Left forelimb (tissue), 1 donor: ENCODE measurements around the gene BFAR.
"Not testable (repeated sequence)": the region's sequence is repeated elsewhere in the genome, so short reads cannot be mapped to it uniquely, and the experiment has no call there.

Source experiments
- DNase-seq: peaks from one replicate; pipeline ENCODE4 v3.0.0-alpha.2; 2018; ENCODE audit warnings: low spot score

The BFAR gene

DNA sequence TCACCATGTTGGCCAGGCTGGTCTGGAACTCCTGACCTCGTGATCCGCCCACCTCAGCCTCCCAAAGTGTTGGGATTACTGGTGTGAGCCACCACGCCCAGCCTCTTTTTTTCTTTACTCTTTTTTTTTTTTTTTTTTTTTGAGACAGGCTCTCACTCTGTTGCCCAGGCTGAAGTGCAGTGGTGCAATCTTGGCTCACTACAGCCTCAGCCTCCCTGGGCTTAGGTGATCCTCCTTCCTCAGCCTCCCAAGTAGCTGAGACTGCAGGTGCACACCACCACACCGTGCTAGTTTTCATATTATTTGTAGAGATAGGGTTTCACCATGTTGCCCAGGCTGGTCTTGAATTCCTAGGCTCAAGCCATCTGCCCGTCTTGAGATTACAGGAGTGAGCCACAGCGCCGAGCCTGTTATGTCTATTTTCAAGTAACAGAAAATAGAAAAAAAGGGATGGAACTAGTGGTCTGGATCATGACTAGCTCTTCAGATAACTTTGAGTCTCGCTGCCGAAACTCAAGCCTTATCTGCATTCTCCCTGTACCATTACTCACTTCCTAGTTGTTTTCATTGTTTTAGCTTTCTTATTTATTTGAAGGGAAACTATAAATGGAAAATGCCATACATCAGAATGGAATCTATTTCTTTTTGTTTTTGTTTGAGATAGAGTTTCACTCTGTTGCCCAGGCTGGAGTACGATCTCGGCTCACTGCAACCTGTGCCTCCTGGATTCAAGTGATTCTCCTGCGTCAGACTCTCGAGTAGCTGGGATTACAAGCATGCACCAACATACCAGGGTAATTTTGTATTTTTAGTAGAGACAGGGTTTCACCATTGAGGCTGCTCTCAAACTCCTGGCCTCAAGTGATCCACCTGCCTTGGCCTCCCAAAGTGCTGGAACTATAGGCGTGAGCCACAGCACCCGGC lies 53.4 kb downstream of the BFAR start:
- DNase-seq, result not testable (repeated sequence)

- DNase-seq, result not testable (repeated sequence)
Observed at GRCh38 chr16:14694129-14694528, 61.4 kb downstream of the BFAR start, which contains the start of gene PLA2G10. Gene PLA2G10 (minus strand): TSS chr16:14694308. CDS start chr16:14694229, 79 bp downstream.

DNA sequence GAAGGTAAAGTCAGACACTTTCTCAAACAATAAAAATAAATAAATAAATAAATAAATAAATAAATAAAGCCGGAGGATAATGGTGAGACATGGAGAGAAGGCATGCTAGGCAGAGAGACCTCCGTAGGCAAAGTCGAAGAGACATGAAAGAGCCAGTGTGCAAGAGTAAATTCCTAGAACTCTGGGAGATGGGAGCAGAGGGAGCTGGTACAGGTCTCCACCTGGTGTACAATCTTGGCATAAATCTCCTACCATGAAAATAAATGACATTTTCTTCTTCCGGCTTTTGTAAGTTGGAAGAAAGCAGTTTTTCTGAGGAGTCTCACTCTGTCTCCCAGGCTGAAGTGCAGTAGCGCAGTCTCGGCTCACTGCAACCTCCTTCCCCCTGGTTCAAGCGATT lies 69.1 kb downstream of the BFAR start:
- DNase-seq, result not testable (repeated sequence)

DNA sequence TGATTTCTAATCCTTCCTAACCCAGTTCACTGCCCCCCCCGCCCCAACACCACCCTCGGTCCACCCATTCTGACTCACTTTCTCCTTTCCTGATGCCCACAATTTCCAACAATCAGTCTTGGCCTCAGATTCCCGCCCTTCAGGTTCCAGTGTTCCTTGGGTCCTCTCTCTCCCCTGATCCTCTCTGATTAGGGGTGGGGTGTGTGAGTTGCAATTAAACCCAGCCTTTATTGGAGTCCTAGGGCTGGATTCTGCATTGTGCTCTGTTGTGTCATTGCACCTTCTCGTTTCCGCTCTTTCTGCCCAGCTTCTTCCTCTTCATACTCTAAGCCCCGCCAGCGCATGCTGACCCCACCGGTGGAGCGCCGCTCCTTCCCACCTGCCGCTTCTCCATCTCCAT lies 69.9 kb downstream of the BFAR start:
- DNase-seq, result not testable (repeated sequence)

DNA sequence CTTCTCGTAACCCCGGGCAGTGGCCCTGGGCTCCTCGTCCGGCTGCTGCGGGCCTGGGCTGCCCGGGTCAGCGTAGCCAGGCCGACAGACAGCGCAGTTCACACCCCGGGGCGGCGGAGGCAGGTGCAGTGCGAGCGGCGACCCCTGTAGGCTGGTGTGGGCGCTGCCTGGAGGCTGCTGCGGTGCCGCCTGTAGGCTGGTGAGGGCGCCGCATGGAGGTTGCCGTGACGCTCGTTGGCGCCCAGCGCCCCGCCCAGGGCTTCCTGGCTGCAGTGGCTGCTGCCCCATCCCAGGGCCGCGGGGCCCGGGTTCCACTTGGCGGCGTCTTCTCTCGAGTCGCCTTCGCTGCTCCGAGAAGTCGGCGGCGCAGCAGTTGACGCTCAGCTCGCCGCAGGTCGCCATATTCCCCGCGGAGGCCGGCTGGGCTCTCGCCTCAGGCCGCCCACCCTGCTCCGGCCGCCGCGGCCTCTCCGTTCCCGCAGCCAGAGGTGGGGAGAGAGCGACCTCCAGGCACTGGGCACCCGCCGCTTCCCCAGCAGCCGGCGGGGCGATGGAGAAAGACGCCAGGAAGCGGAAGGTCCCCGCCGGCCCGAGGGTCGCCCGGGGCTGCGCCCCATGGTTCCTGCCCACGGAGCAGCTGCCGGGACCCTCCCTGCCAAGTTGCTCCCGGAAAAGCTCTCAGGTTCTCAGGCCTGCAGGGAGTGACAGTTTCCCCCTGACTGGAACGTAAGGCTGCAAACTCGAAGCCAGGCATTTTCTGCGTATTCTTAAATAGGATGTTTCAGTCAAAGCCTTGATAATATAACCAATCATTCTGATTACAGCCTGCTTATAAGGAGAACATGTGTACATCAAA lies 70.6 kb downstream of the BFAR start, which contains the start of gene NPIPA3:
Gene NPIPA3, plus strand, starts transcription at position 256 of the 856 bp plus-strand sequence. CDS start 5,533 bp downstream, outside the sequence.
- not testable (repeated sequence) for DNase-seq
